ENCODE data around the gene HNRNPA2B1. TPM values are rescaled to one million over a fixed set of nuclear protein-coding genes. Genes with fewer than 3 reads are reported as not detected.

HNRNPA2B1 gene
- total and polyA plus RNA-seq, 2 of the 8 experiments (the other 6 are each of a cell fraction or from before 2014, with no cell fraction given) = 276 to 1,255 TPM

DNA sequence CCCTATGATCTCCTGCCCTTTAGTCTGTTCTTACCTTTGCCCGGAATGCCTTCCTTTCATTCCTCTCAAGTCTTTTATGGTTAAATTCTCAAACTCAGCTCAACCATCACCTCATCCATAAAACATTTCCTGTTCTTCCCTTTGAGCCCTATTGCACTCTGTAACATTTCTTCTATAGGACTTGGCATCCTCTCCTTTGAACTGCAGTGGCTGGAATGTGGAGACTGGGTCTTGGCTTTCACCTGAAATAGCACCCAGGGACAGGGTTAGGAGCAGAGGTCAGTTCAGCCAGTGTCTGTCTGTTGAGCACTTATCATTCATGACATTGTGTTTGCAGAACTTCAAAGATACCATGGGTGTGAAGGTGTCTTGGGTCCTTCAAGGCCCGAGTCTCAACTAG lies 41.3 kb downstream of the HNRNPA2B1 start:
- H3K9ac ChIP-seq (replicated peaks in 1 of 4; ENCODE audit: extremely low read depth in 1 of 4, low read depth in 3 of 4, low read length in 3 of 4) = no peak overlapping the region
- H3K4me1 ChIP-seq (replicated peaks in 1 of 4; ENCODE audit: control insufficient read depth in 3 of 4, insufficient read depth in 4 of 4, low read length in 3 of 4) = peaks cover 19 to 37% (median 29%) of the 10 kb centered on the region in 4 experiments
- TF ChIP-seq KDM5A (IDR thresholded peaks at IDR 0.05; ENCODE audit: low read length) (no peak), TEAD4 (IDR thresholded peaks at IDR 0.05; ENCODE audit: low read depth, low read length) (peak; percentile 64; the same call in 1 of the 2 replicates)
- TF ChIP-seq, protein P1, sequence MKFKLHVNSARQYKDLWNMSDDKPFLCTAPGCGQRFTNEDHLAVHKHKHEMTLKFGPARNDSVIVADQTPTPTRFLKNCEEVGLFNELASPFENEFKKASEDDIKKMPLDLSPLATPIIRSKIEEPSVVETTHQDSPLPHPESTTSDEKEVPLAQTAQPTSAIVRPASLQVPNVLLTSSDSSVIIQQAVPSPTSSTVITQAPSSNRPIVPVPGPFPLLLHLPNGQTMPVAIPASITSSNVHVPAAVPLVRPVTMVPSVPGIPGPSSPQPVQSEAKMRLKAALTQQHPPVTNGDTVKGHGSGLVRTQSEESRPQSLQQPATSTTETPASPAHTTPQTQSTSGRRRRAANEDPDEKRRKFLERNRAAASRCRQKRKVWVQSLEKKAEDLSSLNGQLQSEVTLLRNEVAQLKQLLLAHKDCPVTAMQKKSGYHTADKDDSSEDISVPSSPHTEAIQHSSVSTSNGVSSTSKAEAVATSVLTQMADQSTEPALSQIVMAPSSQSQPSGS (IDR thresholded peaks at IDR 0.05; ENCODE audit: low read length) = no peak
- H2AK5ac ChIP-seq (ENCODE audit: low read depth, low read length) = no peak overlapping the region
- peak overlapping the region in 1 of 2 experiments; percentile 56; a peak in 1 of 4 replicates for H3K4me2 ChIP-seq (ENCODE audit: insufficient read depth in 1 of 2, low read depth in 2 of 2, low read length in 2 of 2)
- H3K23ac ChIP-seq (ENCODE audit: insufficient read length) = no peak overlapping the region
- H3K27me3 ChIP-seq (replicated peaks in 1 of 4; ENCODE audit: control insufficient read depth in 3 of 4, extremely low read depth in 1 of 4, insufficient read depth in 3 of 4, low read length in 3 of 4) = peaks cover 0 to 7% (median 0%) of the 10 kb centered on the region in 4 experiments; a peak in 2 of 7 replicates
- no peak for FAIRE-seq
- no peak overlapping the region for H2BK15ac ChIP-seq (ENCODE audit: low read length)
- peak overlapping the region; percentile 60; the same call in 1 of the 2 replicates for H2BK12ac ChIP-seq (ENCODE audit: low read depth, low read length)
- no peak overlapping the region for H4K91ac ChIP-seq (replicated peaks; ENCODE audit: insufficient read length, low read length)
- H3K4ac ChIP-seq (replicated peaks; ENCODE audit: insufficient read length, low read depth, low read length) = no peak overlapping the region
- no peak overlapping the region for H2BK20ac ChIP-seq (ENCODE audit: low read length)
- no peak overlapping the region for H2AFZ ChIP-seq (ENCODE audit: low read length)
- ChIA-PET CTCF (ENCODE audit: partially characterized antibody) (interaction anchor here (0.8 to 1.4 kb wide), 4 partner anchors 29 to 266 kb away, joined by 3 to 7 read pairs (median 4); no protein-coding TSS in a partner anchor), POLR2A (ENCODE audit: partially characterized antibody) (interaction anchor here (0.8 to 6.1 kb wide), 8 partner anchors 21 to 89 kb away, joined by 3 to 56 read pairs (median 8); no protein-coding TSS in a partner anchor)
- H3K18ac ChIP-seq (ENCODE audit: extremely low read depth, low read length) = no peak overlapping the region
- H3K14ac ChIP-seq (ENCODE audit: insufficient read length) = no peak overlapping the region
- 86% methylated on average over 2 of the region's 2 CpGs; no CpG with 5 or more reads in 1 of the 2 experiments for WGBS, 2 experiments (ENCODE audit: extremely low coverage in 1 of 2, insufficient coverage in 1 of 2, insufficient read length in 1 of 2, insufficient replicate concordance in 2 of 2, low coverage in 1 of 2, low lambda C conversion rate in 2 of 2, missing lambda C conversion rate in 1 of 2)
- H3K79me1 ChIP-seq (ENCODE audit: low read depth, low read length) = peaks cover 18% of the 10 kb centered on the region
- H4K8ac ChIP-seq (ENCODE audit: extremely low read depth, insufficient read depth, low read length) = no peak overlapping the region
- no peak overlapping the region for H4K5ac ChIP-seq (ENCODE audit: insufficient read length, low read depth, low read length)
- no peak overlapping the region for H3K27ac ChIP-seq (ENCODE audit: low read depth, low read length)
- peaks cover 39 to 98% of the 10 kb centered on the region in 2 experiments for H3K79me2 ChIP-seq (ENCODE audit: control insufficient read depth in 1 of 2, insufficient read depth in 2 of 2, low read length in 2 of 2)
- no peak overlapping the region for H2BK120ac ChIP-seq (replicated peaks; ENCODE audit: low read depth, low read length)
- H3K4me3 ChIP-seq (ENCODE audit: extremely low read depth in 1 of 4, insufficient read depth in 2 of 4, low read depth in 3 of 4, low read length in 4 of 4) = no peak overlapping the region
- H3K36me3 ChIP-seq (ENCODE audit: control insufficient read depth in 2 of 4, insufficient read depth in 4 of 4, low read length in 3 of 4) = no peaks in the 10 kb centered on the region
- peaks cover 14 to 35% of the 10 kb centered on the region in 2 experiments for H4K20me1 ChIP-seq (replicated peaks in 1 of 2; ENCODE audit: control insufficient read depth in 1 of 2, insufficient read depth in 2 of 2, low read length in 2 of 2)
- H3K9me3 ChIP-seq (ENCODE audit: insufficient read depth in 2 of 2, low read depth in 1 of 2, low read length in 1 of 2) = no peaks in the 10 kb centered on the region
- no peak overlapping the region for H2BK5ac ChIP-seq (ENCODE audit: low read depth, low read length)
- H3K23me2 ChIP-seq (ENCODE audit: low read depth, low read length) = peaks cover under 1% of the 10 kb centered on the region; the same call in 1 of the 2 replicates
- H3K56ac ChIP-seq (replicated peaks; ENCODE audit: insufficient read length, low read depth, low read length) = no peak overlapping the region
- no peak for DNase-seq (ENCODE audit: low read depth in 1 of 2, low spot score in 2 of 2)

Data from H1 (cell line).